ENCODE results near the gene GPR78. TPM values are rescaled to one million over a fixed set of nuclear protein-coding genes. Genes with fewer than 3 reads are reported as not detected.

Gene GPR78
- total RNA-seq, 2 donors from 2014 or later: 0.14 TPM; not detected in 1

DNA sequence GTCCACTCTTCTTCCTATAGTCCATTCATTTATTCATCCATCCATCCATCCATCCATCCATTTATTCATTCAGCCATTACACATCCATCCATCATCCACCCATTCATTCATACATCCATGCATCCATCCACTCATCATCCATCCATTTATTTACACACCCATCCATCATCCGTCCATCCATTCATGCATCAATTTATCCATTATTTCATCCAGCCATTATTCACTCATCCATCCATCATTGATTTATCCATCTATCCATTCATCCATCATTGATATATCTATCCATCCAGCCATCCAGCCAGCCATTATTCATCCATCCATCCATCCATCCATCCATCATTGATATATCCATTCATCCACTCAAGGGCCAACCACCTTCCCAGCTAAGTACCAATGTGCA lies 25.1 kb downstream of the GPR78 start:
- ATAC-seq (no peak), DNase-seq (no peak)
- intact Hi-C loops (cut with DNase I, micrococcal nuclease): no loop called here

- ATAC-seq (no peak), DNase-seq (no peak)
- intact Hi-C loops (cut with DNase I, micrococcal nuclease): no loop called here
Observed at GRCh38 chr4:8606476-8606875, 26.3 kb downstream of the GPR78 start.

DNA sequence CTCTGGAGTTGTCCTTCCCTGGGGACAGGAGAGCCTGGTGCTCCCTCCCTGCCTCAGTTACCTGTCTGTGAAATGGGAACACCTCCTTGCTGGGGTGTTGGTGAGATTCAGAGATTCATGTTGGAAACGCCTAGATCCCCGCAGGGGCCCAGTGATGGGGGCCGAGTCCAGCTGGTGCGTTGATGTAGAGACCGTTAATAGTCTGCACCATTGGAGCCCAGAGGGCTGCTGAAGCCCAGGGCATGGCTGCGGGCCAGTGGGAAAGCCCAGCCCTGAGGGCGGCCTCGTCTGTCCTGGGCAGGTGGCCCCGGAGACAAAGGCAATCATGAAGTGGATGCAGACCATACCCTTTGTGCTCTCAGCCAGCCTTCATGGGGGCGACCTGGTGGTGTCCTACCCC lies 26.8 kb downstream of the GPR78 start:
- ATAC-seq: no peak
- intact Hi-C loops (cut with DNase I, micrococcal nuclease): no loop called here
- DNase-seq: no peak

GRCh38 chr4:8607603-8608481 lies 27.6 kb downstream of the GPR78 start:
- DNase-seq (peak in 1 of 2 donors; percentile 43), ATAC-seq (peak; percentile 42)
- intact Hi-C loops (cut with DNase I, micrococcal nuclease): no loop called here

DNA sequence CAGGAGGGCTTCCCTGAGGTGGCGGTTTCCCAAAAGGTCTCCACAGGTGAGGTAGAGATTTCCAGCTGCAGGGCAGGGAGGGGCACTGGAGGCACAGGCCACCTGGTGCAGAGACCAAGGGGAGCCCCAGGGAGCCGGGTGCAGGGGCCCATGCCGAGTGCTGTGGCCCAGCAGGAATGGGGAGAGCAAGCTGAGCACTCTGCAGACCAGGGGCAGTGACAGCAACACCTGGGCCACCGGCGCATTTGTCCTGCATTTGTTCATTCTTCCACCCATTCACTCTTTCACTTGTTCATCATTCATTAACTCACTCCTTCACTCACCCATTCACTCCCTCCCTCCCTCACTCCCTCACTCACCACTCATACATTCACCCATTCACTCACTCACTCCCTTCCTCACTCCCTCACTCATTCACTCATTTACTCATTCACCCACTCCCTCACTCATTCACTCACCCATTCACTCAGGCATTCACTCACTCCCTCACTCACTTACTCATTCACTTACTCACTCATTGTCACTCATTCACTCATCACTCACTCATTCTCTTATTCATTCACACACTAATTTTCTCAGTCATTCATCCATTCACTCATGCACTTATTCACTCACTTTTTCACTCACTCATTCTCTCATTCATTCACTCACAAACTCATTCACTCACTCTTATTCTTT lies 28.7 kb downstream of the GPR78 start:
- intact Hi-C loops (cut with DNase I, micrococcal nuclease): no loop called here
- no peak for DNase-seq

DNA sequence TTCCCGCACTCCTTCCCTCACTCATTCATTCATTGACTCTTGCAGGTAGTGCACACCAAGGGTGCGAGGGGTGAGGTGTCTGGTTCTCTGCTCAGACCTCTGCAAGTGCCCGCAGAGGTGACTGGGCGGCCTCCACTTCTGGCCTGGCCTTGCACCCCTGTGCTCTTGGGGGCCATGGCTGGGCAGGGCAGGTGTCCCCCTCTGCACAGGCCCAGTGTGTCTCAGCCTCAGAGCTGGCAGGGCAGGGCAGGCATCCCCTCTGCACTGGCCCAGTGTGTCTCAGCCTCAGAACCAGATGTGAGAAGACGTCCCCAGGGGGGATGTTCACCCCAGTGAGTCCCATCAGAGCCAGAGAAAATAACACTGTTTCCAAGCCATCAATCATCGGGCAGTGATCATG lies 29.2 kb downstream of the GPR78 start:
- intact Hi-C loops (cut with DNase I, micrococcal nuclease): no loop called here
- ATAC-seq (no peak), DNase-seq (no peak)

More for the DNA sequence above, 28.7 kb downstream of the GPR78 start:
- ATAC-seq: no peak

- intact Hi-C loops (cut with DNase I, micrococcal nuclease): no loop called here
- ATAC-seq (no peak), DNase-seq (no peak)
Observed at GRCh38 chr4:8609824-8610350, 29.7 kb downstream of the GPR78 start.

DNA sequence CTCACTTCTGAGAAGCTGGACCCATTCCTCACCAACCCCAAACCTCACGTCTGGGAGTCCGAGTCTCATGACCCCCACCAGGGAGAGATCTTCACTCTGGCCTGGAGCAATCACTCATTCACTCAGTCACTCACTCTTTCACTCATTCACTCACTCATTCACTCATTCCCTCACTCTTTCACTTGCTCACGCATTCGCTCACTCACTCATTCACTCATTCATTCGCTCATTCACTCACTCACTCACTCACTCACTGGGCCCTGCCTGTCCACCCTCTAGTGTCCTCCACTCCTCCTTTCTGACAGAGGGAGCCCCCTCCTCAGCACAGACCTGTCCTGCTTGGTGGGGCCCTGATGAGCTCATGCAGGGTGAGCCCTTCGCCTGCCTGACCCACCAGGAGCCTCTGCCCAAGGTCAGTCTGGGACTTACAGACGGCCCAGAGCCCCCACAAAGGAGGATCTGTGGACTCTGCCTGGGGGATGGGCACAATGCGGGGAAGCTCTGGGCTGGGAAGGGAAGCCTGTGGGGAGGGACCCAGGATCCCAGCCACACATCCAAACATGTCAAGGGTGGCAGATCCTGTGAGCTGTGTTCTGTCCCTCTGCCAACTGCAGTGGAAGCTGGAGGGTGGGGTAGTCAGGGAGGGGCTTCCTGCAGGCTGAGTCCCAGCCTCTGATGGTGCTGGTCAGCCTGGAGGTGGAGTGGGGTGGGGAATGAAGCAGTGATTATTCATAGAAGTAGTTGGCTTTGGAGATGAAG lies 30.8 kb downstream of the GPR78 start:
- ATAC-seq: no peak
- DNase-seq: no peak
- intact Hi-C loops (cut with DNase I, micrococcal nuclease): no loop called here

DNA sequence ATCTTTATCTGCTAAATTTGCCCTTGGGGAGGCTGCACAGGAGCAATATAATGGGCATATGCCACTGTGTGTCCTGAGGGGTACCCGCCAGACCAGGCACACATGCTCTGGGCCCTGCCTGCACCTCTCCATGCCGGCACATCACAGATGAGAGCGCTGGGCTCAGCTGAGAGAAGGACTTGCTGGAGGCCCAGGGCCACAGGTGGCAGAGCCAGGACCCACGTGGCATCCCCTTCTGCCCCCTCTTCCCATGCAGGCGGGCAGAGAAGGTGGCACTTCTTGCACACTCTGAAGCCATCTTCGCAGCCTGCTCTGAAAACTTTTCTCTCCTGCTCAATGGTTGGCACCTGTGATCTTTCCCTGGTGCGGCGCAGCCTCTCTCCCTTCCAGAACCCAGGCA lies 32.5 kb downstream of the GPR78 start:
- DNase-seq (no peak), ATAC-seq (no peak)
- intact Hi-C loops (cut with DNase I, micrococcal nuclease): no loop called here

- intact Hi-C loops (cut with DNase I, micrococcal nuclease): no loop called here
- DNase-seq: no peak
- ATAC-seq: no peak
Observed at GRCh38 chr4:8613421-8614364, 33.5 kb downstream of the GPR78 start.

- intact Hi-C loops (cut with DNase I, micrococcal nuclease): no loop called here
- ATAC-seq (no peak), DNase-seq (no peak)
Observed at GRCh38 chr4:8614365-8615193, 34.4 kb downstream of the GPR78 start.

DNA sequence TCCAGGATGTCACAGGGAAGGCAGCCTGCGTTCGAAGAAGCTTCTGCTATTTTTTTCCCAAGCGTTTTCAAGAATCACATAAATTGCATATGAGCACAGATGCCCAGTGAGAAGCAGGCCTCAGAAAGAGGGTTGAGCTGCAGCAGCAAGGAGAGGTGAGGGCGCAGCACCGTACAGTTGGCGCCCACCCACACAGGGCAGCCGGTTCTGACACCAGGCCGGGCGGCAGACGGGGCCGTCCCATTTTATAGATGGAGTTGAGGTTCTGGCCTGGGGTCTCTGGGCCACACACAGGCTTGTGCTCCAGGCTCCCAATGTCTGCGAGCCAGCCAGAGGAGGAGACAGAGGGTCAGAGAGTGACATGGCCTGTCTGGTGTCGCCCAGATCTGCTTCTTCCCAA lies 35.2 kb downstream of the GPR78 start:
- no peak for DNase-seq
- no peak for ATAC-seq
- intact Hi-C loops (cut with DNase I, micrococcal nuclease): no loop called here

- no peak for ATAC-seq
- DNase-seq: no peak
- intact Hi-C loops (cut with DNase I, micrococcal nuclease): no loop called here
Observed at GRCh38 chr4:8615921-8616787, 36.0 kb downstream of the GPR78 start.

- intact Hi-C loops (cut with DNase I, micrococcal nuclease): no loop called here
- DNase-seq (no peak), ATAC-seq (no peak)
Observed at GRCh38 chr4:8616831-8617230, 36.6 kb downstream of the GPR78 start.

- DNase-seq: no peak
- intact Hi-C loops (cut with DNase I, micrococcal nuclease): no loop called here
- no peak for ATAC-seq
Observed at GRCh38 chr4:8617486-8618040, 37.4 kb downstream of the GPR78 start.

DNA sequence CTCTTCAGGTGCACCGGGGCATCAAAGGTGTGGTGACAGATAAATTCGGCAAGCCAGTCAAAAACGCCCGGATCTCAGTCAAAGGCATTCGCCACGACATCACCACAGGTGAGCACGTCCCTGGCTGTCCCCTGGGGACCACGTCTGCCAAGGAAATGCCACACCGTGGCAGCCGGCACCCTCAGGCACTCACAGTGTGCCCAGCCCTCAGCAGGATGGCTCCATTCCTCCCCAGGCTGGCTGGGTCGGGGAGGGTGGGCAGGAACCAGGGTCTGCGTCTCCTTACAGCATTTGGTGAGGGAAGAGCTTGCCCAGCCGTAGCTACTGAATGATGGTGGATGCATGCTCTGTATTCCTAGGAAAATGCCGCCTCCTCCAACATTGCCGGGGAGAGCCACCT lies 38.2 kb downstream of the GPR78 start:
- ATAC-seq: no peak
- intact Hi-C loops (cut with DNase I, micrococcal nuclease): no loop called here
- no peak for DNase-seq

Measured in left colon (tissue), 2 donors.